Smooth muscle cell (in vitro differentiated cells): ENCODE data around the gene SOCS3. TPM values are rescaled to one million over a fixed set of nuclear protein-coding genes. Genes with fewer than 3 reads are reported as not detected.

ENCODE experiments used
- DNase-seq: peaks from one replicate; lab custom pipeline; 2025; ENCODE audit not compliant: unreplicated experiment; lab: John Stamatoyannopoulos, UW
- H2AFZ ChIP-seq: fragments of 200-600 bp; sonication (generic); 2 replicates; pipeline ENCODE4 v1.6.0; 2016; ENCODE audit warnings: antibody characterized with exemption, low read depth, mild to moderate bottlenecking
- H3F3A ChIP-seq: fragments of 200-600 bp; sonication (generic); 2 replicates; pipeline ENCODE4 v1.6.0; 2017; ENCODE audit warnings: antibody characterized with exemption, low read depth
- H3K27ac ChIP-seq: fragments of 200-600 bp; sonication (generic); 2 replicates; pipeline ENCODE4 v1.5.1; 2016; ENCODE audit warnings: low read depth, mild to moderate bottlenecking
- H3K27me3 ChIP-seq: fragments of 200-600 bp; sonication (generic); 2 replicates; pipeline ENCODE4 v1.6.1; 2016; ENCODE audit warnings: low read depth, mild to moderate bottlenecking
- H3K36me3 ChIP-seq: fragments of 200-600 bp; sonication (generic); 2 replicates; pipeline ENCODE4 v1.5.1; 2016; ENCODE audit warnings: low read depth
- H3K4me1 ChIP-seq: fragments of 200-600 bp; sonication (generic); 2 replicates; pipeline ENCODE4 v1.5.1; 2016; ENCODE audit warnings: low read depth
- H3K4me2 ChIP-seq: fragments of 200-600 bp; sonication (generic); 2 replicates; pipeline ENCODE4 v1.6.0; 2016; ENCODE audit warnings: mild to moderate bottlenecking
- H3K4me3 ChIP-seq: fragments of 200-600 bp; sonication (generic); 2 replicates; pipeline ENCODE4 v1.5.1; 2016; ENCODE audit warnings: mild to moderate bottlenecking
- H3K79me2 ChIP-seq: fragments of 200-600 bp; sonication (generic); 2 replicates; pipeline ENCODE4 v1.6.0; 2016; ENCODE audit warnings: low read depth, mild to moderate bottlenecking
- H3K9ac ChIP-seq: fragments of 200-600 bp; sonication (generic); 2 replicates; pipeline ENCODE4 v1.6.0; 2016; ENCODE audit warnings: low read depth
- H3K9me3 ChIP-seq: fragments of 200-600 bp; sonication (generic); replicated peaks from 2 replicates; pipeline ENCODE4 v1.5.1; 2016; ENCODE audit warnings: low read depth
- H4K20me1 ChIP-seq: fragments of 200-600 bp; sonication (generic); 2 replicates; pipeline ENCODE4 v1.6.0; 2016; ENCODE audit warnings: low read depth
- WGBS: methylation state at CpG from one replicate; pipeline ENCODE4 v1.1.7; 2016; ENCODE audit warnings: low lambda C conversion rate; 5-methylcytosine and 5-hydroxymethylcytosine counted together
- polyA plus RNA-seq: library from polyadenylated mRNA; unstranded; fragments of >200 nt; fragmentation: Nextera tagmentation; extraction: Ambion mirVana; gene quantifications from 2 replicates; pipeline ENCODE4 v1.2.1, GENCODE V29; 2016
- total RNA-seq: library from RNA; depleted of rRNA; stranded (reverse); fragments of >200 nt; gene quantifications from 2 replicates; pipeline ENCODE4 v1.2.3, GENCODE V29; 2014
- TF ChIP-seq, protein P1 (sequence below): fragments of 200-600 bp; sonication (generic); IDR thresholded peaks from 2 replicates; pipeline ENCODE4 v1.5.1; 2017; ENCODE audit warnings: borderline replicate concordance, mild to moderate bottlenecking, antibody characterized with exemption; ENCODE audit not compliant: insufficient read depth, poor library complexity, severe bottlenecking

SOCS3 gene
- total and polyA plus RNA-seq, 2 experiments from 2014 or later, result 116 to 310 TPM

DNA sequence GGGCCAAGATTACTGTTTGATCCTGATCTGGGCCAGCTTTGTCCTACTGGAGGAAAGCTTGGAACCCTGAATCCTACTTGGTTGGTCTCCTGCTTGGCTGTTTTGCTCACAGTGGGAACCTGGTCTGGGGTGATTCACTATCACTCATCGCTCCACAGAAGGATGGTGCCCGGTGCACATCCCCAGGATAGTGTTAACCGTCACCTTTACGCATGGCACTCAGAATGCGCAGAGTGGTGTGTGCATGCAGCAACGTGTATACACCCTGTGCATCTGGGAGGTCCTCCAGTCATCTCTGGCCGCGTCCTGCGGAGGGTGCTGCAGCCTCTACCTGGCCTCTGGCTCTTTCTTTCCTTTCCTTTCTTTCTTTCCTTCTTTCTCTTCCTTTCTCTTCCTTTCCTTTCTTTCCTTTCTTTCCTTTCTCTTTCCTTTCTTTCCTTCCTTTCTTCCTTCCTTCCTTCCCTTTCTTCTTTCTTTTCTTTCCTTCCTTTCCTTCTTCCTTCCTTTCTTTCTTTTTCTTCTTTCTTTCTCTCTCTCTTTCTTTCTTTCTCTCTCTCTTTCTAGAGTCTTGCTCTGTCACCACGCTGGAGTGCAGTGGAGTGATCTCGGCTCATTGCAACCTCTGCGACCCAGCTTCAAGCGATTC lies 13.1 kb downstream of the SOCS3 start:
- Histone ChIP-seq H3K4me3 (no peak overlapping the region), H3K4me2 (no peak overlapping the region), H3K9me3 (no peaks in the 10 kb centered on the region), H2AFZ (no peak overlapping the region), H3K36me3 (no peaks in the 10 kb centered on the region), H3K4me1 (peaks cover 19% of the 10 kb centered on the region), H3K27ac (no peak overlapping the region), H3K79me2 (no peaks in the 10 kb centered on the region), H3K27me3 (no peaks in the 10 kb centered on the region), H4K20me1 (no peaks in the 10 kb centered on the region), H3F3A (peaks cover 12% of the 10 kb centered on the region), H3K9ac (no peak overlapping the region)
- TF ChIP-seq, protein P1, sequence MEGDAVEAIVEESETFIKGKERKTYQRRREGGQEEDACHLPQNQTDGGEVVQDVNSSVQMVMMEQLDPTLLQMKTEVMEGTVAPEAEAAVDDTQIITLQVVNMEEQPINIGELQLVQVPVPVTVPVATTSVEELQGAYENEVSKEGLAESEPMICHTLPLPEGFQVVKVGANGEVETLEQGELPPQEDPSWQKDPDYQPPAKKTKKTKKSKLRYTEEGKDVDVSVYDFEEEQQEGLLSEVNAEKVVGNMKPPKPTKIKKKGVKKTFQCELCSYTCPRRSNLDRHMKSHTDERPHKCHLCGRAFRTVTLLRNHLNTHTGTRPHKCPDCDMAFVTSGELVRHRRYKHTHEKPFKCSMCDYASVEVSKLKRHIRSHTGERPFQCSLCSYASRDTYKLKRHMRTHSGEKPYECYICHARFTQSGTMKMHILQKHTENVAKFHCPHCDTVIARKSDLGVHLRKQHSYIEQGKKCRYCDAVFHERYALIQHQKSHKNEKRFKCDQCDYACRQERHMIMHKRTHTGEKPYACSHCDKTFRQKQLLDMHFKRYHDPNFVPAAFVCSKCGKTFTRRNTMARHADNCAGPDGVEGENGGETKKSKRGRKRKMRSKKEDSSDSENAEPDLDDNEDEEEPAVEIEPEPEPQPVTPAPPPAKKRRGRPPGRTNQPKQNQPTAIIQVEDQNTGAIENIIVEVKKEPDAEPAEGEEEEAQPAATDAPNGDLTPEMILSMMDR, result no peak
- no peak for DNase-seq
- 88% methylated on average over 13 of the region's 13 CpGs for WGBS

DNA sequence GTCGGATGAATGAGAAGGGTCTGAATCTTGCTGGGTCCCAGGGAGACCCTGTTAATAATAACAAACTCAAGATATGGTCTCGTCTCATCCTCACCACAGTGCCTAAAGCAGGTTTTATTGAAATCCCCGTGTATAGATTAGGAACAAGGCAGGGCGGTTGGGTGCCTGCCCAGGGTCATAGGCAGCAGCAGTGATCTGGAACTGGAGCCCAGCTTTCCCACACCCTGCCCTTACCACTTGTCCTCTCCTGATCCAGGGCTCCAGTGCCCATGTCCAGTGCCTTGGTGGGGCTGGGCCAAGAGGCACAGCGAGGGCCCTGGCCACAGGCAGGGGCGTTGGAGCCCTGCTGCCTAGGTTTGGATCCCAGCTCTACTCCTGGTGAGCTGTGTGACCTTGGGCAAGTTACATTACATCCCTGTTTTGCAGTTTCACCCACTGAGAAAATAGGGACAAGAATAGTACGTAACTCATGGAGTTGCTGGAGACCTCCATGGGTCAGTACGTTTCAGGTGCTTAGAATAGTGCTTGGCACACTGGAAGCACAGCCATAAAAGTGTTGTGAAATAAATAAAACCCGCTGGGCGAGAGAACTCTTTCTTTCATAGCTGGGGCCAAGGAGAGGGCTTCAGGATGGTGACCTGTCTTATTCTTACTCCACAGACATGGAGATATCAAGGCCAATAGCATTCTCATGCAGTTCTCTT lies 13.9 kb downstream of the SOCS3 start:
- Histone ChIP-seq H3F3A (peaks cover 8% of the 10 kb centered on the region), H3K79me2 (no peaks in the 10 kb centered on the region), H3K36me3 (no peaks in the 10 kb centered on the region), H3K27me3 (no peaks in the 10 kb centered on the region), H3K4me3 (no peak overlapping the region), H2AFZ (no peak overlapping the region), H3K27ac (no peak overlapping the region), H3K4me1 (peaks cover 13% of the 10 kb centered on the region), H3K9ac (no peak overlapping the region), H3K4me2 (no peak overlapping the region), H3K9me3 (no peaks in the 10 kb centered on the region), H4K20me1 (no peaks in the 10 kb centered on the region)
- TF ChIP-seq, protein P1, result no peak
- DNase-seq, result no peak
- WGBS, result 86% methylated on average over 10 of the region's 10 CpGs

DNA sequence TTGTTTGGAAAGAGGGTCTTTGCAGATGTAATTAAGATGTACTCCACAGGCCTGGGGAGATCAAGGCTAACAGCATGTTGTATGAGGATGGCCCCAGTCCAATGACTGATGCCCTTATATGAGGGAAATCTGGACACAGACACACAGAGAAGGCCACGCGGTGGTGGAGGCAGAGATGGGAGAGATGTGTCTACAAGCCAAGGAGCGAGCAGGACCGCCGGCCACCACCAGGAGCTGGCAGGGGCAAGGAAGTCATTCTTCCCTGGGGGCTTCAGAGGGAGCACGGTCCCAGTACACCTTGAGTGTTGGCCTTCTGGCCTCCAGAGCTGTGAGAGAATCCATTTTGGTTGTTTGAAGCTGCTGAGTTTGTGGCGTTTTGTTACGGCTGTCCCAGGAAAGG lies 14.7 kb downstream of the SOCS3 start:
- 95% methylated on average over 8 of the region's 8 CpGs for WGBS
- Histone ChIP-seq H3K9me3 (no peaks in the 10 kb centered on the region), H4K20me1 (no peaks in the 10 kb centered on the region), H3K9ac (no peak overlapping the region), H3K4me2 (no peak overlapping the region), H3K27me3 (no peaks in the 10 kb centered on the region), H3K36me3 (no peaks in the 10 kb centered on the region), H3K4me1 (peaks cover 13% of the 10 kb centered on the region), H3K4me3 (no peak overlapping the region), H2AFZ (no peak overlapping the region), H3K27ac (no peak overlapping the region), H3F3A (peaks cover 8% of the 10 kb centered on the region), H3K79me2 (no peaks in the 10 kb centered on the region)
- no peak for DNase-seq
- TF ChIP-seq, protein P1, result no peak
